Measurements from ENCODE around the gene SLC41A2.

SLC41A2 gene

DNA sequence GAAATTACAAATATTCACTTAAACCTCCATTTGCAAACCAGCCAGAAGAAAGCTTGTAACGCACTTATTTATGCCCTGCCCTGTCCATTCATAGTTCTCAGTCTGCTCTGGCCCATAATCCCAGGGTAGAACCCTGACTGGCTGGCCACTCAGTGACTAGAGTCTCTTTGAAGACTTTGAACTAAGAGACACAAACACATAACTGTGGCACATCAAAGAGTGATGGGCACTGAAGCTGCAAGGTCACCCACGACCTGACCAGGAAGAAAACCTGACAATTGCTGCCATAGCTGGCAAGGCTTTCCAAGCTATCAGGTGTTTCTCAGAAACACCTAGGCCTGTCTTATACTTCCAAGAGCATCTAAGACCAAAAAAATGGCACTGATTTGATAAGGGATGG is 28.7 kb downstream of the SLC41A2 start:
- no peaks in the 10 kb centered on the region for H3K36me3 ChIP-seq (ENCODE audit: insufficient read depth, insufficient read length, low read length)
- TF ChIP-seq SUZ12 (IDR thresholded peaks at IDR 0.05; ENCODE audit: extremely low read depth, insufficient read depth, insufficient read length), result no peak
- no peak for TF ChIP-seq YY1 (IDR thresholded peaks at IDR 0.05; ENCODE audit: insufficient read depth, insufficient read length)
- TF ChIP-seq ZNF274 (IDR thresholded peaks at IDR 0.05; ENCODE audit: low read depth, low read length), result no peak
- no peak overlapping the region for H3K4me3 ChIP-seq (ENCODE audit: insufficient read length, low read depth)
- no peak overlapping the region for H3K9ac ChIP-seq (ENCODE audit: insufficient read length, low read depth)
- H3K4me1 ChIP-seq (ENCODE audit: insufficient read depth, insufficient read length), result no peaks in the 10 kb centered on the region
- no peaks in the 10 kb centered on the region for H3K27me3 ChIP-seq (ENCODE audit: insufficient read depth, insufficient read length)
- no peaks in the 10 kb centered on the region for H3K9me3 ChIP-seq (ENCODE audit: insufficient read depth, low read length)
- no peak for DNase-seq (ENCODE audit: low read depth, low spot score)

DNA sequence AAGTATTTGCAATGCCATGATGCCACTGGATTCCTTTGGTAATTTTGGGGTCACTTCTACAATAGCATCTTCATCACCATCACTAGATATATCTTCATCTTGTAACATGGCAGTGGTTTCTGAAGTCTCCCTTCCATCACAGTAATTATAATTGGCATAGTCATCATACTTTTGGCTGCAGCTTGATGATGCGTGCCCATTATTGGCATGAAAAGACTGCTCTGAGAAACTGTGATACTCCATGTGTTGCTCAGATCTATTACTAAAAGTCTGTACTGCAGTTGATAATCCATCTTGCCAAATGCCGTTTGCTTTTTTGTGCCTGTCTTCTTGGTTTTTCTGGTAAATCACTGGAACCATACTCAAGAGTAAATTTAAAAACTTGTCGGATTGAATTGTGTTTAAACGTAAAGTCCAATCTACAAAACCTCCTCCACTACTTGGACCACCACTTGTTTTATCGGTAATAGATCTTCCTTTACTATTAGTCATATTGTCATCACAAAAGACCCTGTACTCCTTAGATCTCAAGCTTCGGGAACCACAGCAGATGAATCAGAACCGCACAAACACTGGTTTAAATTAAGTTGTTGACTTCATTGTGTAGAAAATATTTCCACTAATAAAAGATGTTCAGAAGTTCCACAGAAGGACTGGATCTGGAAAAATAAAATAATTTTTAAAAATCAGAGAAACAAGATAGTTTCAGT is 29.9 kb downstream of the SLC41A2 start:
- DNase-seq (ENCODE audit: low read depth, low spot score), result no peak
- Histone ChIP-seq H3K4me3 (ENCODE audit: insufficient read length, low read depth) (no peak overlapping the region), H3K9me3 (ENCODE audit: insufficient read depth, low read length) (no peaks in the 10 kb centered on the region), H3K4me1 (ENCODE audit: insufficient read depth, insufficient read length) (no peaks in the 10 kb centered on the region), H3K9ac (ENCODE audit: insufficient read length, low read depth) (no peak overlapping the region), H3K36me3 (ENCODE audit: insufficient read depth, insufficient read length, low read length) (no peaks in the 10 kb centered on the region), H3K27me3 (ENCODE audit: insufficient read depth, insufficient read length) (no peaks in the 10 kb centered on the region)
- TF ChIP-seq SUZ12 (IDR thresholded peaks at IDR 0.05; ENCODE audit: extremely low read depth, insufficient read depth, insufficient read length) (no peak), ZNF274 (IDR thresholded peaks at IDR 0.05; ENCODE audit: low read depth, low read length) (no peak), YY1 (IDR thresholded peaks at IDR 0.05; ENCODE audit: insufficient read depth, insufficient read length) (no peak)

DNA sequence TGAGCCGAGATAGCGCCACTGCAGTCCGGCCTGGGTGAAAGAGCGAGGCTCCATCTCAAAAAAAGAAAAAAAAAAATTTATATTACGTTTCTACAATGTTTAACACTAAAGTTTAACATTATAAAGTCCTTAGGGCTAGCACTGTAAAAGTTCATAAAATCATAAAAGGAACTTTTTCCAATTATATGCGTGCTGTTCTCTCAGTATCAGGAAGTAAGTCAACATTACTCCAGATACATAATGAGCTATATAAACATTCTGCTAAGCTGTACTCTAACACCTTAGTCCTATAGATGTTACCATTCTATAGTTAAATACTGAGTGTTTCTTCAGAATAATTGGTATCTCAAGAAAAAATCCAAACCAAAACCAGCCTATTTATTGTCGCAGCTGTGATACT is 32.6 kb downstream of the SLC41A2 start:
- H3K36me3 ChIP-seq (ENCODE audit: insufficient read depth, insufficient read length, low read length), result no peaks in the 10 kb centered on the region
- no peaks in the 10 kb centered on the region for H3K27me3 ChIP-seq (ENCODE audit: insufficient read depth, insufficient read length)
- no peak overlapping the region for H3K9ac ChIP-seq (ENCODE audit: insufficient read length, low read depth)
- no peak for TF ChIP-seq YY1 (IDR thresholded peaks at IDR 0.05; ENCODE audit: insufficient read depth, insufficient read length)
- TF ChIP-seq ZNF274 (IDR thresholded peaks at IDR 0.05; ENCODE audit: low read depth, low read length), result no peak
- no peak for TF ChIP-seq SUZ12 (IDR thresholded peaks at IDR 0.05; ENCODE audit: extremely low read depth, insufficient read depth, insufficient read length)
- no peak for DNase-seq (ENCODE audit: low read depth, low spot score)
- H3K4me1 ChIP-seq (ENCODE audit: insufficient read depth, insufficient read length), result no peaks in the 10 kb centered on the region
- H3K4me3 ChIP-seq (ENCODE audit: insufficient read length, low read depth), result no peak overlapping the region
- H3K9me3 ChIP-seq (ENCODE audit: insufficient read depth, low read length), result peaks cover 14% of the 10 kb centered on the region

DNA sequence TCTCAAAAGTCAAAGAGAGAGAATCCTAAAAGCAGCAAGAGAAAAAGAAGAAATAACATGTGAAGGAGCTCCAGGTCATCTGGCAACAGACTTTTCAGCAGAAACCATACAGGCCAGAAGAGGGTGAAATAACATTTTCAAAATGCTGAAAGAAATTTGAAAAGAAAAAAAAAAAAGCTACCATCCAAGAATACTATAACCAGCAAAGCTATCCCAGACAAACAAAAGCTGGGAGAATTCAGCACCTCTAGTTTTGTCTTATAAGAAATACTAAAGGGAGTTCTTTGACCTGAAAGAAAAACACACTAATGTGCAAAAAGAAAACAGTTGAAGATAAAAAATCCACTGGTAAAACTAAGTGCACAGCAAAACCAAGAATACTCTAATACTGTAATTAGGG is 36.8 kb downstream of the SLC41A2 start:
- TF ChIP-seq SUZ12 (IDR thresholded peaks at IDR 0.05; ENCODE audit: extremely low read depth, insufficient read depth, insufficient read length) (no peak), ZNF274 (IDR thresholded peaks at IDR 0.05; ENCODE audit: low read depth, low read length) (no peak), YY1 (IDR thresholded peaks at IDR 0.05; ENCODE audit: insufficient read depth, insufficient read length) (no peak)
- Histone ChIP-seq H3K9ac (ENCODE audit: insufficient read length, low read depth) (no peak overlapping the region), H3K9me3 (ENCODE audit: insufficient read depth, low read length) (peaks cover 14% of the 10 kb centered on the region), H3K27me3 (ENCODE audit: insufficient read depth, insufficient read length) (no peaks in the 10 kb centered on the region), H3K4me1 (ENCODE audit: insufficient read depth, insufficient read length) (no peaks in the 10 kb centered on the region), H3K4me3 (ENCODE audit: insufficient read length, low read depth) (no peak overlapping the region), H3K36me3 (ENCODE audit: insufficient read depth, insufficient read length, low read length) (no peaks in the 10 kb centered on the region)
- no peak for DNase-seq (ENCODE audit: low read depth, low spot score)

DNA sequence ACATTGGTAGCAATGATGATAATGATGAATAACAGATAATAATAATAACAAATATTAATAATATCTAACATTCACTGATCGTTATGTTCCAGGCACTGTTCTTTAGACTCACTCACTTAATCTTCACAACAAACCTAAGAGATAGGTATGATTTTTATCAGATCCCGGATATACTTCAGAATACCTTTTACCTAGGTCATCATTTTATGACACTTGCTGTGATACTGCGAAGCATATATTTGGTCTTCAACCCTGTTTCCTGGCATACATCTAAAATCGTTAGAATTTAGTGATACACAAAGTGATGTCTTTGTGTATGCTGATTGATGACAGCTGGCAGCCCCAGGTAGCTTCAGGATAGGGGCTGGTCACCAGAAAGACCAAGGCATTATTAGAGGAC is 46.1 kb downstream of the SLC41A2 start:
- H3K27me3 ChIP-seq (ENCODE audit: insufficient read depth, insufficient read length), result no peaks in the 10 kb centered on the region
- DNase-seq (ENCODE audit: low read depth, low spot score), result no peak
- H3K36me3 ChIP-seq (ENCODE audit: insufficient read depth, insufficient read length, low read length), result no peaks in the 10 kb centered on the region
- no peak overlapping the region for H3K4me3 ChIP-seq (ENCODE audit: insufficient read length, low read depth)
- H3K9ac ChIP-seq (ENCODE audit: insufficient read length, low read depth), result no peak overlapping the region
- TF ChIP-seq SUZ12 (IDR thresholded peaks at IDR 0.05; ENCODE audit: extremely low read depth, insufficient read depth, insufficient read length) (no peak), ZNF274 (IDR thresholded peaks at IDR 0.05; ENCODE audit: low read depth, low read length) (no peak), YY1 (IDR thresholded peaks at IDR 0.05; ENCODE audit: insufficient read depth, insufficient read length) (no peak)
- no peaks in the 10 kb centered on the region for H3K4me1 ChIP-seq (ENCODE audit: insufficient read depth, insufficient read length)
- H3K9me3 ChIP-seq (ENCODE audit: insufficient read depth, low read length), result 0 out of 2 replicates have a peak, but pooled peaks cover 3% of the 10 kb centered on the region

DNA sequence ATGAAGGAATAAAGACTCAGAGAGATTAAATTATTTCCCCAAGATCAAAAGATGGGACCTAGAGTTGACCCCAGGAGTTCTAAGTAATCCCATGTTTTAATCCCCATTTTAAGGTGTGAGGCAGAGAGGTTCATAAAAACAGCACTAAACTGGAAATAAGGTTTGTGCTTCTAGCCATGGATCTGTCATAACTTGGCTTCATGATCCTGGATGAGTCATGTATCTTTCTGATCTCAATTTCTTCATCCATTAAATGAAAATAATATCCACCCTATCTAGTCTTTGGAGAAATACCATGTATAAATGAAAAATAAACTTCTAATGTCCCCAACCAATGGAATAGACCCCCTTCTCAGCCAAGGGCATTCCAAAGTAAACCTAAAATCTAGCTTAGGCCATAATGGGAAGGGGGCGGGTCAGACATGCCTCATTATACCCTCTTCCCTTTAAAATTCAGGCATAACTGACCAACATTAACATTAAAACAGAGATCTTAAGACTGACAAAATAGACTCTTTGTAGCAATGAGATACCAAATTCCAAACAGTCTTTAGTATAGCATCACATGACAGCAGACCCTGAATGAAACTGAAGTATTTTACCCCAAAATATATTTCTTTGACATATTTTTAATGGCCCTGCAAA is 47.8 kb downstream of the SLC41A2 start:
- TF ChIP-seq ZNF274 (IDR thresholded peaks at IDR 0.05; ENCODE audit: low read depth, low read length) (no peak), SUZ12 (IDR thresholded peaks at IDR 0.05; ENCODE audit: extremely low read depth, insufficient read depth, insufficient read length) (no peak), YY1 (IDR thresholded peaks at IDR 0.05; ENCODE audit: insufficient read depth, insufficient read length) (no peak)
- no peak for DNase-seq (ENCODE audit: low read depth, low spot score)
- peaks cover 2% of the 10 kb centered on the region for H3K36me3 ChIP-seq (ENCODE audit: insufficient read depth, insufficient read length, low read length)
- no peaks in the 10 kb centered on the region for H3K27me3 ChIP-seq (ENCODE audit: insufficient read depth, insufficient read length)
- peaks cover 7% of the 10 kb centered on the region; the same call in 1 of the 2 replicates for H3K9me3 ChIP-seq (ENCODE audit: insufficient read depth, low read length)
- H3K4me3 ChIP-seq (ENCODE audit: insufficient read length, low read depth), result no peak overlapping the region
- no peak overlapping the region for H3K9ac ChIP-seq (ENCODE audit: insufficient read length, low read depth)
- H3K4me1 ChIP-seq (ENCODE audit: insufficient read depth, insufficient read length), result no peaks in the 10 kb centered on the region

DNA sequence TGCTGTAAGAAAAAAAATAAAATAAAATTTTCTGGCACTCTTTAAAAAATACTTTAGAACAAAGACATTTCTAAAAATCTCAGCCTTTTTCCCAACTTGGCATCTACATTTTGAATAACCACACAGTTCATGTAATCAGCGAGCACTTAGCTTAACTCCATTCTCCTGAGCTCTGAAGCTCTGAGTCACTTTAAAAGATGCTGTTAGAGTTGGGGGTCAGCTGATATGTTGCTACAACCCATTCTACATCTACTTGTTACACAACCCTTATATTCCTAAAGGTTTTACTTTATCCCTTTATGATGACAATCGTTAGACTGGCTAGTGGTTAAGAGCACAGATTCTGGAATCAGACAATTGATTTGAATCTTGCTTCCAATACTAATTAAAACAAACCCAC is 48.3 kb downstream of the SLC41A2 start:
- no peak overlapping the region for H3K4me3 ChIP-seq (ENCODE audit: insufficient read length, low read depth)
- DNase-seq (ENCODE audit: low read depth, low spot score), result no peak
- no peak for TF ChIP-seq YY1 (IDR thresholded peaks at IDR 0.05; ENCODE audit: insufficient read depth, insufficient read length)
- TF ChIP-seq ZNF274 (IDR thresholded peaks at IDR 0.05; ENCODE audit: low read depth, low read length), result no peak
- no peaks in the 10 kb centered on the region for H3K4me1 ChIP-seq (ENCODE audit: insufficient read depth, insufficient read length)
- no peaks in the 10 kb centered on the region for H3K27me3 ChIP-seq (ENCODE audit: insufficient read depth, insufficient read length)
- H3K36me3 ChIP-seq (ENCODE audit: insufficient read depth, insufficient read length, low read length), result peaks cover 2% of the 10 kb centered on the region
- peaks cover 7% of the 10 kb centered on the region; the same call in 1 of the 2 replicates for H3K9me3 ChIP-seq (ENCODE audit: insufficient read depth, low read length)
- no peak overlapping the region for H3K9ac ChIP-seq (ENCODE audit: insufficient read length, low read depth)

Measured in NT2/D1 (cell line).